Hepatocyte (in vitro differentiated cells): ENCODE results near the gene TINCR. TPM values are rescaled to one million over a fixed set of nuclear protein-coding genes. Genes with fewer than 3 reads are reported as not detected.

Experiments
- DNase-seq: peaks from one replicate; pipeline ENCODE4 v3.0.0-alpha.2; 2016; ENCODE audit warnings: low spot score
- H2AFZ ChIP-seq: fragments of 200-600 bp; sonication (generic); 2 replicates; pipeline ENCODE4 v1.6.0; 2016; ENCODE audit warnings: antibody characterized with exemption, mild to moderate bottlenecking
- H3K27ac ChIP-seq: fragments of 200-600 bp; sonication (generic); 2 replicates; pipeline ENCODE4 v1.5.1; 2016; ENCODE audit warnings: mild to moderate bottlenecking
- H3K27me3 ChIP-seq: fragments of 200-600 bp; sonication (generic); 2 replicates; pipeline ENCODE4 v1.6.1; 2016
- H3K36me3 ChIP-seq: fragments of 200-600 bp; sonication (generic); replicated peaks from 2 replicates; pipeline ENCODE4 v1.5.1; 2016; ENCODE audit warnings: low read depth; ENCODE audit not compliant: insufficient read depth
- H3K4me1 ChIP-seq: fragments of 200-600 bp; sonication (generic); 2 replicates; pipeline ENCODE4 v1.5.1; 2016; ENCODE audit warnings: mild to moderate bottlenecking, moderate library complexity; ENCODE audit not compliant: insufficient read depth
- H3K4me2 ChIP-seq: fragments of 200-600 bp; sonication (generic); 2 replicates; pipeline ENCODE4 v1.6.0; 2016
- H3K4me3 ChIP-seq: fragments of 200-600 bp; sonication (generic); 2 replicates; pipeline ENCODE4 v1.5.1; 2016; ENCODE audit warnings: mild to moderate bottlenecking
- H3K79me2 ChIP-seq: fragments of 200-600 bp; sonication (generic); 2 replicates; pipeline ENCODE4 v1.6.0; 2017; ENCODE audit warnings: mild to moderate bottlenecking
- H3K9me2 ChIP-seq: fragments of 200-600 bp; sonication (generic); replicated peaks from 2 replicates; pipeline ENCODE4 v1.6.0; 2017; ENCODE audit warnings: mild to moderate bottlenecking; ENCODE audit not compliant: insufficient read depth
- H3K9me3 ChIP-seq: fragments of 200-600 bp; sonication (generic); 2 replicates; pipeline ENCODE4 v1.5.1; 2016; ENCODE audit warnings: low read depth, mild to moderate bottlenecking
- H4K20me1 ChIP-seq: fragments of 200-600 bp; sonication (generic); 2 replicates; pipeline ENCODE4 v1.6.0; 2016; ENCODE audit warnings: mild to moderate bottlenecking; ENCODE audit not compliant: insufficient read depth, poor library complexity, severe bottlenecking
- EZH2 ChIP-seq: fragments of 200-600 bp; sonication (generic); IDR thresholded peaks from 2 replicates; pipeline ENCODE4 v1.6.1; 2016; ENCODE audit warnings: antibody characterized with exemption, mild to moderate bottlenecking, borderline replicate concordance
- EZH2phosphoT487 ChIP-seq: fragments of 200-600 bp; sonication (generic); IDR thresholded peaks from one replicate; pipeline ENCODE4 v1.6.1; 2018; ENCODE audit warnings: antibody characterized with exemption, mild to moderate bottlenecking, low read depth, moderate library complexity; ENCODE audit not compliant: unreplicated experiment, severe bottlenecking
- WGBS: methylation state at CpG from one replicate; pipeline ENCODE4 v1.1.6; 2016; ENCODE audit warnings: low lambda C conversion rate; ENCODE audit errors: missing lambda C conversion rate; 5-methylcytosine and 5-hydroxymethylcytosine counted together
- polyA plus RNA-seq: library from polyadenylated mRNA; unstranded; fragments of >200 nt; fragmentation: Nextera tagmentation; extraction: Ambion mirVana; gene quantifications from 2 replicates; pipeline ENCODE4 v1.2.1, GENCODE V29; 2016
- total RNA-seq: library from RNA; depleted of rRNA; stranded (reverse); fragments of >200 nt; gene quantifications from 2 replicates; pipeline ENCODE4 v1.2.3, GENCODE V29; 2014
- TF ChIP-seq, protein P1 (sequence below): fragments of 200-600 bp; sonication (generic); IDR thresholded peaks from 2 replicates; pipeline ENCODE4 v1.5.1; 2016; ENCODE audit warnings: antibody characterized with exemption, mild to moderate bottlenecking; ENCODE audit not compliant: poor library complexity

Gene TINCR
- total and polyA plus RNA-seq, 2 experiments from 2014 or later: 1.8 to 2.4 TPM

DNA sequence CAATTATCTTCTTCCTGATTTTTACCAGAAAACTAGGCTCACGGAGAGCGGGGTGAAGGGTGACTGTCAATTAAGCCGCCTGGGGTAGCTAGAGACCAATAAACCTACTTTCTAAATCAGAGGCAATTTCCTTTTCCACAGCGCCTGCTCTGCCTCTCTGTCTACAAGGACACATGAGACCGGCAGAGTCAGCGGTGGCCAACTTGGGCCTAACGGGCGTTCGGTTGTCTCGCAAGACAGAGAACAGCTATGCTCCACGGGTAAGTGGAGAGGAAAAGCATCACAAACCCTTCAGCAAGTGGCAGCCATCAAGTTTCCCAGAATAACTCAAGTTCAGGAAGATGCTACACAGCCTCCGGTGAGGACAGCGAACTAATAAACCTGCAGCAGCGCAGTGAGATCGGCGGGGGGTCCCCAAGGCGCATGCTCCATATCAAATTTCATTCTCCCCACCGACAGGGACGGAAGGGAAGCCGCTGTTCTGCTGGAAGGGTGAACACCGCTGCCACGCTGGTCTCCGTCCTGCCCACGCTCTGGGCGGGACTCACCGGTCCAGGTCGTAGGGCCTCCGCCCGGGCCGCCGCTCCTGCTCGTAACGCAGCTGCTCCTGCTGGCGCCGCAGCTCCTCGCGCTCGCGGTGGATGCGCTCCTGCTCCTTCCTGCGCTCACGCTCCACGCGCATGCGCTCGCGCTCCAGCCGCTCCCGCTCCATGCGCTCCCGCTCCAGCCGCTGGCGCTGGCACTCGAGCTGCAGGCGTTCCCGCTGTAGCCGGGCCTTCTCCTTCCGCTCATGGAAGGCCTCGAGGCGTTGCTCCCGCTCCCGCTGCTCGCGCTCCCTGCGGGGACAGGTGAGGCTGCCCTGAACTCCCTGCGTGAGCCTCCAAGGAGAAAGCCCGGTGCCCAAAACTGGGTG, 25.8 kb upstream of the TINCR start:
- DNase-seq: no peak
- Histone ChIP-seq H3K4me3 (no peak overlapping the region), H3K27me3 (no peaks in the 10 kb centered on the region), H3K79me2 (peaks cover 3% of the 10 kb centered on the region), H3K4me1 (no peaks in the 10 kb centered on the region), H4K20me1 (no peaks in the 10 kb centered on the region), H3K27ac (peak overlapping the region; percentile 67), H3K9me3 (no peaks in the 10 kb centered on the region), H3K4me2 (no peak overlapping the region), H3K36me3 (no peaks in the 10 kb centered on the region), H2AFZ (no peak overlapping the region), H3K9me2 (no peaks in the 10 kb centered on the region)
- WGBS: 98% methylated on average over 66 of the region's 67 CpGs
- TF ChIP-seq, protein P1, sequence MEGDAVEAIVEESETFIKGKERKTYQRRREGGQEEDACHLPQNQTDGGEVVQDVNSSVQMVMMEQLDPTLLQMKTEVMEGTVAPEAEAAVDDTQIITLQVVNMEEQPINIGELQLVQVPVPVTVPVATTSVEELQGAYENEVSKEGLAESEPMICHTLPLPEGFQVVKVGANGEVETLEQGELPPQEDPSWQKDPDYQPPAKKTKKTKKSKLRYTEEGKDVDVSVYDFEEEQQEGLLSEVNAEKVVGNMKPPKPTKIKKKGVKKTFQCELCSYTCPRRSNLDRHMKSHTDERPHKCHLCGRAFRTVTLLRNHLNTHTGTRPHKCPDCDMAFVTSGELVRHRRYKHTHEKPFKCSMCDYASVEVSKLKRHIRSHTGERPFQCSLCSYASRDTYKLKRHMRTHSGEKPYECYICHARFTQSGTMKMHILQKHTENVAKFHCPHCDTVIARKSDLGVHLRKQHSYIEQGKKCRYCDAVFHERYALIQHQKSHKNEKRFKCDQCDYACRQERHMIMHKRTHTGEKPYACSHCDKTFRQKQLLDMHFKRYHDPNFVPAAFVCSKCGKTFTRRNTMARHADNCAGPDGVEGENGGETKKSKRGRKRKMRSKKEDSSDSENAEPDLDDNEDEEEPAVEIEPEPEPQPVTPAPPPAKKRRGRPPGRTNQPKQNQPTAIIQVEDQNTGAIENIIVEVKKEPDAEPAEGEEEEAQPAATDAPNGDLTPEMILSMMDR: no peak
- TF ChIP-seq EZH2phosphoT487: no peak
- TF ChIP-seq EZH2: no peak

GRCh38 chr19:5592531-5593342, 25.0 kb upstream of the TINCR start:
- Histone ChIP-seq H3K27me3 (no peaks in the 10 kb centered on the region), H4K20me1 (no peaks in the 10 kb centered on the region)

GRCh38 chr19:5591476-5591875, 23.7 kb upstream of the TINCR start:
- Histone ChIP-seq H3K9me2 (no peaks in the 10 kb centered on the region), H3K4me2 (no peak overlapping the region), H3K79me2 (no peaks in the 10 kb centered on the region), H3K27me3 (no peaks in the 10 kb centered on the region), H3K4me3 (no peak overlapping the region), H2AFZ (no peak overlapping the region), H3K4me1 (no peaks in the 10 kb centered on the region), H3K9me3 (no peaks in the 10 kb centered on the region), H3K36me3 (no peaks in the 10 kb centered on the region), H3K27ac (no peak overlapping the region), H4K20me1 (no peaks in the 10 kb centered on the region)
- WGBS: 95% methylated on average over 17 of the region's 17 CpGs
- TF ChIP-seq, protein P1: no peak
- TF ChIP-seq EZH2 (no peak), EZH2phosphoT487 (no peak)
- DNase-seq: no peak

More at GRCh38 chr19:5592531-5593342, 25.0 kb upstream of the TINCR start:
- H3K27ac ChIP-seq: no peak overlapping the region
- TF ChIP-seq EZH2phosphoT487: no peak
- no peak for TF ChIP-seq EZH2
- TF ChIP-seq, protein P1: no peak
- H3K9me2 ChIP-seq: no peaks in the 10 kb centered on the region
- no peaks in the 10 kb centered on the region for H3K9me3 ChIP-seq
- H2AFZ ChIP-seq: no peak overlapping the region
- H3K4me1 ChIP-seq: no peaks in the 10 kb centered on the region
- peaks cover 3% of the 10 kb centered on the region for H3K79me2 ChIP-seq
- no peak overlapping the region for H3K4me3 ChIP-seq
- H3K36me3 ChIP-seq: no peaks in the 10 kb centered on the region
- 95% methylated on average over 24 of the region's 24 CpGs for WGBS
- no peak for DNase-seq
- no peak overlapping the region for H3K4me2 ChIP-seq
